K562 (cell line): Measurements from ENCODE around the gene KRTAP5-7. TPM values are rescaled to one million over a fixed set of nuclear protein-coding genes. Genes with fewer than 3 reads are reported as not detected.

Source experiments
- ATAC-seq: fragments of 200-7000 bp; cut with Tn5 transposase; 3 replicates; pipeline ENCODE4 v1.9.1; 2020; ENCODE audit warnings: moderate library complexity
- BruUV-seq: library from RNA; stranded (reverse); fragments of 400-500 nt; replicated peaks from 2 replicates; lab custom pipeline; 2021; lab: Mats Ljungman, UMichigan
- CTCF ChIA-PET: fragments of 300-600 bp; formaldehyde crosslinking; extraction: SDS; loops from one replicate; lab custom pipeline; 2021; ENCODE audit warnings: low intra/inter-chr PET ratio; lab: Yijun Ruan, JAX
- POLR2A ChIA-PET: fragments of 300-600, 350-650 bp; sonication (Branson Sonifier 250); formaldehyde crosslinking; extraction: SDS; loops from one replicate; lab custom pipeline; 2021; ENCODE audit warnings: antibody characterized with exemption, inconsistent platforms; lab: Yijun Ruan, JAX
- DNase-seq, 4 experiments: peaks; one replicate each; pipeline versions ENCODE4 v3.0.0 to v3.0.0-alpha.2; 2011 to 2018; ENCODE audit warnings: low spot score in 3 of 4, mixed read lengths in 3 of 4; ENCODE audit errors: extremely low read depth in 1 of 4
- FAIRE-seq: peaks from 2 replicates; lab custom pipeline; 2011; peaks lifted over from hg19 to GRCh38; lab: Jason Lieb, UNC
- H2AFZ ChIP-seq: 2 replicates; pipeline ENCODE4 v1.6.0; 2011; ENCODE audit warnings: low read depth, low read length, control low read depth, inconsistent platforms
- H3K27ac ChIP-seq: fragments of 200-600 bp; 3 replicates; pipeline ENCODE4 v1.8.0; 2011; ENCODE audit warnings: low read depth, mild to moderate bottlenecking, control low read depth, inconsistent platforms, low read length, moderate library complexity, mixed read lengths; ENCODE audit errors: extremely low read depth
- H3K27me3 ChIP-seq, 2 experiments: fragments of 300-600 bp in 1 of 2; 2 replicates in 1 of 2; 3 replicates in 1 of 2; pipeline versions ENCODE4 v1.6.0 to v1.8.0; 2011; ENCODE audit warnings: inconsistent platforms in 2 of 2, low read length in 2 of 2, mild to moderate bottlenecking in 1 of 2, mixed read lengths in 1 of 2, moderate library complexity in 1 of 2; ENCODE audit not compliant: control insufficient read depth in 2 of 2, insufficient read depth in 2 of 2
- H3K36me3 ChIP-seq: fragments of 300-600 bp; 3 replicates; pipeline ENCODE4 v1.8.0; 2011; ENCODE audit warnings: mild to moderate bottlenecking, low read length, inconsistent platforms; ENCODE audit not compliant: control insufficient read depth, insufficient read depth
- H3K4me1 ChIP-seq, 2 experiments: fragments of 200-600 bp in 1 of 2; replicated peaks in 1 of 2; 2 replicates in 1 of 2; 3 replicates in 1 of 2; pipeline versions ENCODE4 v1.5.1 to v1.8.0; 2011; ENCODE audit warnings: inconsistent platforms in 2 of 2, low read length in 2 of 2, mild to moderate bottlenecking in 1 of 2, mixed read lengths in 1 of 2, moderate library complexity in 1 of 2; ENCODE audit not compliant: control insufficient read depth in 2 of 2, insufficient read depth in 2 of 2
- H3K4me2 ChIP-seq: 2 replicates; pipeline ENCODE4 v1.6.1; 2011; ENCODE audit warnings: low read length, control low read depth, inconsistent platforms, mixed read lengths; ENCODE audit not compliant: insufficient read depth
- H3K4me3 ChIP-seq: fragments of 200-600 bp; sonication (generic), shearing (Covaris generic); 2 replicates; pipeline ENCODE4 v1.5.1; 2016; ENCODE audit warnings: control low read depth, inconsistent platforms
- H3K79me2 ChIP-seq: fragments of 200-600 bp; 3 replicates; pipeline ENCODE4 v1.8.0; 2011; ENCODE audit warnings: low read length, inconsistent platforms; ENCODE audit not compliant: control insufficient read depth, insufficient read depth
- H3K9ac ChIP-seq, 2 experiments: 2 replicates each; pipeline versions ENCODE4 v1.6.0 to v1.6.1; 2011; ENCODE audit warnings: low read depth in 2 of 2, low read length in 2 of 2, control low read depth in 1 of 2, inconsistent platforms in 1 of 2, mild to moderate bottlenecking in 1 of 2, mixed read lengths in 1 of 2; ENCODE audit not compliant: insufficient read depth in 1 of 2
- H3K9me1 ChIP-seq: one replicate; pipeline ENCODE4 v1.6.0; 2011; ENCODE audit warnings: inconsistent platforms, mild to moderate bottlenecking, low read length, moderate library complexity; ENCODE audit not compliant: control insufficient read depth, insufficient read depth
- H3K9me3 ChIP-seq: replicated peaks from 2 replicates; pipeline ENCODE4 v1.5.1; 2011; ENCODE audit warnings: low read depth, low read length, inconsistent platforms; ENCODE audit not compliant: control insufficient read depth, insufficient read depth
- H4K20me1 ChIP-seq: replicated peaks from 2 replicates; pipeline ENCODE4 v1.6.1; 2011; ENCODE audit warnings: low read length, inconsistent platforms, mixed read lengths; ENCODE audit not compliant: control insufficient read depth, insufficient read depth
- EHMT2 ChIP-seq: fragments of 450-650 bp; IDR thresholded peaks from 2 replicates; pipeline ENCODE4 v1.6.1; 2018; ENCODE audit warnings: antibody characterized with exemption
- RAD51 ChIP-seq: fragments of 450-650 bp; IDR thresholded peaks from 2 replicates; pipeline ENCODE4 v1.7.1; 2016; ENCODE audit warnings: low read depth, mild to moderate bottlenecking, borderline replicate concordance
- RBM39 ChIP-seq: fragments of 200-400 bp; formaldehyde crosslinking; optimal IDR thresholded peaks from 2 replicates; pipeline ENCODE3; 2018; ENCODE audit warnings: low read depth, low read length
- SMARCA5 ChIP-seq: fragments of 450-650 bp; IDR thresholded peaks from 2 replicates; pipeline ENCODE4 v1.6.1; 2016
- ZEB2 ChIP-seq: fragments of 450-650 bp; IDR thresholded peaks from 2 replicates; pipeline ENCODE4 v1.6.1; 2016
- ZNF146 ChIP-seq: IDR thresholded peaks from one replicate; pipeline ENCODE4 v1.6.1; 2018; ENCODE audit warnings: missing compliant biosample characterization; ENCODE audit not compliant: unreplicated experiment
- ZNF263 ChIP-seq: sonication (generic); formaldehyde crosslinking; IDR thresholded peaks from 2 replicates; pipeline ENCODE4 v1.8.0; 2022; ENCODE audit warnings: mild to moderate bottlenecking, missing genetic modification reagents, borderline replicate concordance
- ZNF282 ChIP-seq: sonication (generic); formaldehyde crosslinking; IDR thresholded peaks from 2 replicates; pipeline ENCODE4 v1.8.1; 2023; ENCODE audit warnings: missing genetic modification reagents
- WGBS: fragments of 100-300 bp; shearing (Covaris generic); methylation state at CpG from one replicate; pipeline ENCODE4 v1.1.6; 2016; ENCODE audit warnings: low coverage, mixed read lengths; ENCODE audit not compliant: insufficient coverage; ENCODE audit errors: missing lambda C conversion rate; 5-methylcytosine and 5-hydroxymethylcytosine counted together
- in situ Hi-C: fragments of 300-500 bp; cut with MboI; formaldehyde crosslinking; loops from 4 replicates; pipeline ENCODE4 v1.15.0; 2018; ENCODE audit warnings: inconsistent platforms, mixed read lengths
- intact Hi-C: fragments of 100-400 bp; cut with micrococcal nuclease; formaldehyde crosslinking; loops from 2 replicates; pipeline ENCODE4 v1.14.2; 2022
- polyA plus RNA-seq, 8 experiments: library from polyadenylated mRNA; depleted of rRNA in 4 of 8; stranded (reverse) in 5 of 8; unstranded in 3 of 8; fragments of >200 nt; fragmentation: Nextera tagmentation in 2 of 8; fragmentation: Illumina TruSeq in 1 of 8; extraction: Ambion mirVana in 2 of 8; extraction: Trizol in 1 of 8; gene quantifications; 2 replicates each; pipeline versions ENCODE4 v1.2.1 to v1.2.3, GENCODE V29; 2011 to 2014; ENCODE audit warnings: inconsistent platforms in 1 of 8, missing spikeins in 1 of 8
- total RNA-seq, 7 experiments: library from RNA; depleted of rRNA in 6 of 7; stranded (reverse); fragments of >200 nt in 6 of 7; fragmentation: Illumina TruSeq in 2 of 7; extraction: Trizol in 2 of 7; gene quantifications; 2 replicates each; pipeline versions ENCODE4 v1.2.1 to v1.2.3, GENCODE V29; 2011 to 2021; ENCODE audit warnings: low replicate concordance in 1 of 7
- TF ChIP-seq, protein P1 (sequence below), 2 experiments: fragments of 450-650 bp in 1 of 2; sonication (generic) in 1 of 2; formaldehyde crosslinking in 1 of 2; IDR thresholded peaks in 1 of 2; conservative IDR thresholded peaks in 1 of 2; 2 replicates each; pipeline versions ENCODE4 v1.6.1 to v1.8.1; 2016 to 2023; ENCODE audit warnings: mild to moderate bottlenecking in 2 of 2, moderate library complexity in 2 of 2, inconsistent platforms in 1 of 2, missing genetic modification reagents in 1 of 2
- TF ChIP-seq, protein P2 (sequence below): sonication (generic); formaldehyde crosslinking; IDR thresholded peaks from 2 replicates; pipeline ENCODE4 v1.9.0; 2022; ENCODE audit warnings: mild to moderate bottlenecking, missing genetic modification reagents
- TF ChIP-seq, protein P3 (sequence below): IDR thresholded peaks from 2 replicates; pipeline ENCODE4 v1.6.1; 2016; ENCODE audit warnings: missing genetic modification characterization, missing compliant biosample characterization

The KRTAP5-7 gene
- total and polyA plus RNA-seq, 9 of the 15 experiments (the other 6 are each of a cell fraction or from before 2014, with no cell fraction given), result not detected

DNA sequence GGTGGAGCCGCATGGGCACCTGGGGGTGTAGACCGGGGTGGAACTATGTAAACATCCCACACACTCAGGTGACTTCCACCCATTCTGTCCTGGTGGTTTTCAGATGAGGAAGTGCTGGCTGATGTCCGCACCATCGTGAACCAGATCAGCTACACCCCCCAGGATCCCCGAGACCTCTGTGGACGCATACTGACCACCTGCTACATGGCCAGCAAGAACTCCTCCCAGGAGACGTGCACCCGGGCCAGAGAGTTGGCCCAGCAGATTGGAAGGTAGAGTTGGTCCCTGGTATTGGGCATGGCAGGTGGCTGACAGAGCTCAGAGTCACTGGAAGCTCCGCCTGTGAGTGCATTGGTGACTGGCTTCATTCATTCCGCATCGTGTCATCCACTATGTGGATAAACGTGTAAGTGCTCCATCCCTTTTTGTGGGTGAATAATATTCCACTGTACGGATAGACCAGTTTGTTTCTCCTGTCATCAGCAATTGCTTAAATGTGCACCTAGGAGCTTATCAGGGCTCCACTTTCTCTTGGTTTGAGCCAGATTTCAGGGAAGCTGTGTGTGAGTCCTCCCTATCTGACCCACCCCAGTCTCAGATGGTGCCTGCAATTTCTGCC is 44.2 kb upstream of the KRTAP5-7 start:
- 97% methylated on average over 11 of the region's 13 CpGs for WGBS
- BruUV-seq, result no TSS peak
- in situ Hi-C loops, result no loop called here

DNA sequence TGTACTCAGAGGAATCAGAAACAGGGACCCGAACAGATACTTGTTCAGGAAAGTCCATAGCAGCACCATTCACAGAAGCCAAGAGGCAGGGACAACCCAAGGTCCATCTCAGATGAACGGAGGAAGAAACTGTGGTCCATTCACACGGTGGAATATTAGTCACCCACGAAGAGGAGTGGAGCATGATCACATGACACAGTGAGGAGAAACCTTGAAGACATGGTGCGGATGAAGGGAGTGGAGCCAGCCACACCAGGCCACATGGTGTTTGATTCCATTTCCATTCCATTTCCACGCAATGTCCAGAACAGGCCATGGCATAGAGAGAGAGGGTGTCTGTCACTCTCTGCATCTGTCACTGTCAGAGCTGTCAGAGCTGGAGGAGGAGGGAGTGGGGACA is 43.4 kb upstream of the KRTAP5-7 start:
- 87% methylated on average over 6 of the region's 6 CpGs for WGBS
- Histone ChIP-seq H3K36me3 (peaks cover 67% of the 10 kb centered on the region; the same call in 2 of the 3 replicates), H3K9me1 (no peaks in the 10 kb centered on the region), H3K9me3 (no peaks in the 10 kb centered on the region), H3K79me2 (no peaks in the 10 kb centered on the region), H3K27me3 (no peaks in the 10 kb centered on the region), H2AFZ (no peak overlapping the region), H3K9ac (no peak overlapping the region), H4K20me1 (no peaks in the 10 kb centered on the region), H3K4me1 (peaks cover 6 to 15% of the 10 kb centered on the region in 2 experiments; a peak in 4 of 5 replicates), H3K4me3 (no peak overlapping the region), H3K4me2 (no peak overlapping the region), H3K27ac (no peak overlapping the region)
- ChIA-PET POLR2A (interaction anchor here (1.0 to 1.5 kb wide), 3 partner anchors 14 to 24 kb away, joined by 3 read pairs; no protein-coding TSS in a partner anchor), CTCF (no interaction called here)
- FAIRE-seq (no peak), ATAC-seq (peak; percentile 28; the same call in 1 of the 3 replicates), DNase-seq (no peak)
- in situ Hi-C loops, result no loop called here
- BruUV-seq, result no TSS peak
- intact Hi-C loops, result no loop called here
- TF ChIP-seq ZNF263 (CRISPR knock-in tag) (no peak), EHMT2 (no peak), RAD51 (peak; percentile 61; the same call in 1 of the 2 replicates), SMARCA5 (no peak), ZNF146 (peak; percentile 98), ZEB2 (no peak), ZNF282 (no peak)
- TF ChIP-seq, protein P1, sequence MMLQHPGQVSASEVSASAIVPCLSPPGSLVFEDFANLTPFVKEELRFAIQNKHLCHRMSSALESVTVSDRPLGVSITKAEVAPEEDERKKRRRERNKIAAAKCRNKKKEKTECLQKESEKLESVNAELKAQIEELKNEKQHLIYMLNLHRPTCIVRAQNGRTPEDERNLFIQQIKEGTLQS (IDR thresholded peaks at IDR 0.05), result no peak
- TF ChIP-seq, protein P1 (CRISPR knock-in tag; conservative IDR thresholded peaks at IDR 0.05), result no peak
- TF ChIP-seq, protein P2, sequence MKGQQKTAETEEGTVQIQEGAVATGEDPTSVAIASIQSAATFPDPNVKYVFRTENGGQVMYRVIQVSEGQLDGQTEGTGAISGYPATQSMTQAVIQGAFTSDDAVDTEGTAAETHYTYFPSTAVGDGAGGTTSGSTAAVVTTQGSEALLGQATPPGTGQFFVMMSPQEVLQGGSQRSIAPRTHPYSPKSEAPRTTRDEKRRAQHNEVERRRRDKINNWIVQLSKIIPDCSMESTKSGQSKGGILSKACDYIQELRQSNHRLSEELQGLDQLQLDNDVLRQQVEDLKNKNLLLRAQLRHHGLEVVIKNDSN (CRISPR knock-in tag), result peak; percentile 81
- TF ChIP-seq, protein P3, sequence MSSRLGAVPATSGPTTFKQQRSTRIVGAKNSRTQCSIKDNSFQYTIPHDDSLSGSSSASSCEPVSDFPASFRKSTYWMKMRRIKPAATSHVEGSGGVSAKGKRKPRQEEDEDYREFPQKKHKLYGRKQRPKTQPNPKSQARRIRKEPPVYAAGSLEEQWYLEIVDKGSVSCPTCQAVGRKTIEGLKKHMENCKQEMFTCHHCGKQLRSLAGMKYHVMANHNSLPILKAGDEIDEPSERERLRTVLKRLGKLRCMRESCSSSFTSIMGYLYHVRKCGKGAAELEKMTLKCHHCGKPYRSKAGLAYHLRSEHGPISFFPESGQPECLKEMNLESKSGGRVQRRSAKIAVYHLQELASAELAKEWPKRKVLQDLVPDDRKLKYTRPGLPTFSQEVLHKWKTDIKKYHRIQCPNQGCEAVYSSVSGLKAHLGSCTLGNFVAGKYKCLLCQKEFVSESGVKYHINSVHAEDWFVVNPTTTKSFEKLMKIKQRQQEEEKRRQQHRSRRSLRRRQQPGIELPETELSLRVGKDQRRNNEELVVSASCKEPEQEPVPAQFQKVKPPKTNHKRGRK (tag), result no peak

More for the DNA sequence above, 44.2 kb upstream of the KRTAP5-7 start:
- Histone ChIP-seq H3K27ac (no peak overlapping the region), H4K20me1 (no peaks in the 10 kb centered on the region), H3K9ac (no peak overlapping the region), H3K9me3 (no peaks in the 10 kb centered on the region), H3K27me3 (no peaks in the 10 kb centered on the region), H3K9me1 (no peaks in the 10 kb centered on the region), H2AFZ (no peak overlapping the region), H3K79me2 (no peaks in the 10 kb centered on the region), H3K36me3 (peaks cover 67% of the 10 kb centered on the region; the same call in 2 of the 3 replicates), H3K4me1 (peaks cover 1 to 10% of the 10 kb centered on the region in 2 experiments; a peak in 4 of 5 replicates), H3K4me2 (no peak overlapping the region)
- ChIA-PET CTCF (no interaction called here), POLR2A (interaction anchor here (1.0 to 1.5 kb wide), 2 partner anchors 15 to 18 kb away, joined by 3 read pairs; no protein-coding TSS in a partner anchor)
- FAIRE-seq (no peak), DNase-seq (no peak)
- intact Hi-C loops, result no loop called here
- TF ChIP-seq ZNF146, result peak; percentile 21
- no peak for TF ChIP-seq RBM39
- TF ChIP-seq, all 486 proteins: peak for 1
- no peak overlapping the region for H3K4me3 ChIP-seq
- ATAC-seq, result no peak
